Measurements from ENCODE around the gene GOT2.
"Not testable (repeated sequence)": the region's sequence is repeated elsewhere in the genome, so short reads cannot be mapped to it uniquely, and the experiment has no call there.

The GOT2 gene

GRCh38 chr16:58717994-58718393 lies 16.1 kb downstream of the GOT2 start:
- DNase-seq (ENCODE audit: low read depth) = no peak
- TF ChIP-seq CTCF (IDR thresholded peaks at IDR 0.05; ENCODE audit: insufficient read depth, low read depth, low read length, missing control alignments) = no peak
- H3K4me3 ChIP-seq (ENCODE audit: low read length) = no peak overlapping the region

- no peak for DNase-seq (ENCODE audit: low read depth)
- no peak overlapping the region for H3K4me3 ChIP-seq (ENCODE audit: low read length)
- TF ChIP-seq CTCF (IDR thresholded peaks at IDR 0.05; ENCODE audit: insufficient read depth, low read depth, low read length, missing control alignments) = no peak
Observed at GRCh38 chr16:58716468-58716867, 17.6 kb downstream of the GOT2 start.

- H3K4me3 ChIP-seq (ENCODE audit: low read length) = no peak overlapping the region
- no peak for DNase-seq (ENCODE audit: low read depth)
- TF ChIP-seq CTCF (IDR thresholded peaks at IDR 0.05; ENCODE audit: insufficient read depth, low read depth, low read length, missing control alignments) = no peak
Observed at GRCh38 chr16:58713742-58714141, 20.4 kb downstream of the GOT2 start.

- H3K4me3 ChIP-seq (ENCODE audit: low read length) = no peak overlapping the region
- DNase-seq (ENCODE audit: low read depth) = no peak
- TF ChIP-seq CTCF (IDR thresholded peaks at IDR 0.05; ENCODE audit: insufficient read depth, low read depth, low read length, missing control alignments) = no peak
Observed at GRCh38 chr16:58709333-58709732, 24.8 kb downstream of the GOT2 start.

- no peak for DNase-seq (ENCODE audit: low read depth)
- no peak overlapping the region for H3K4me3 ChIP-seq (ENCODE audit: low read length)
- no peak for TF ChIP-seq CTCF (IDR thresholded peaks at IDR 0.05; ENCODE audit: insufficient read depth, low read depth, low read length, missing control alignments)
Observed at GRCh38 chr16:58699151-58699550, 35.0 kb downstream of the GOT2 start.

GRCh38 chr16:58695368-58695767 lies 38.7 kb downstream of the GOT2 start:
- no peak for DNase-seq (ENCODE audit: low read depth)
- no peak overlapping the region for H3K4me3 ChIP-seq (ENCODE audit: low read length)
- no peak for TF ChIP-seq CTCF (IDR thresholded peaks at IDR 0.05; ENCODE audit: insufficient read depth, low read depth, low read length, missing control alignments)

- no peak for TF ChIP-seq CTCF (IDR thresholded peaks at IDR 0.05; ENCODE audit: insufficient read depth, low read depth, low read length, missing control alignments)
- no peak for DNase-seq (ENCODE audit: low read depth)
- H3K4me3 ChIP-seq (ENCODE audit: low read length) = no peak overlapping the region
Observed at GRCh38 chr16:58692450-58692849, 41.7 kb downstream of the GOT2 start.

GRCh38 chr16:58686985-58687706 lies 47.0 kb downstream of the GOT2 start:
- DNase-seq (ENCODE audit: low read depth) = peak; percentile 23
- H3K4me3 ChIP-seq (ENCODE audit: low read length) = not testable (repeated sequence)

All from epithelial cell of esophagus (primary cell).